ENCODE data around the gene PHF21A.

Gene PHF21A

GRCh38 chr11:46130286-46130940 is 9.2 kb upstream of the PHF21A start:
- Histone ChIP-seq H3K4me2 (ENCODE audit: low read length) (no peak overlapping the region), H3K36me3 (ENCODE audit: control insufficient read depth, insufficient read depth, low read length) (no peaks in the 10 kb centered on the region)
- no peak for TF ChIP-seq CTCF (IDR thresholded peaks at IDR 0.05)

GRCh38 chr11:46129133-46129532 is 7.9 kb upstream of the PHF21A start:
- H3K27me3 ChIP-seq (ENCODE audit: control insufficient read depth, insufficient read depth, low read length) = no peaks in the 10 kb centered on the region

More at GRCh38 chr11:46130286-46130940, 9.2 kb upstream of the PHF21A start:
- Histone ChIP-seq H3K27ac (no peak overlapping the region), H3K79me2 (no peaks in the 10 kb centered on the region), H2AFZ (no peak overlapping the region), H3K27me3 (ENCODE audit: control insufficient read depth, insufficient read depth, low read length) (no peaks in the 10 kb centered on the region), H3K9me3 (ENCODE audit: control insufficient read depth, low read length) (no peaks in the 10 kb centered on the region), H3K4me3 (ENCODE audit: low read depth, low read length) (no peak overlapping the region), H3K9ac (no peak overlapping the region), H3K4me1 (no peaks in the 10 kb centered on the region)

GRCh38 chr11:46127150-46127638 is 5.9 kb upstream of the PHF21A start:
- H3K4me3 ChIP-seq (ENCODE audit: low read depth, low read length) = no peak overlapping the region
- H3K4me1 ChIP-seq = no peaks in the 10 kb centered on the region
- no peaks in the 10 kb centered on the region for H3K9me3 ChIP-seq (ENCODE audit: control insufficient read depth, low read length)
- no peaks in the 10 kb centered on the region for H3K79me2 ChIP-seq
- H3K27me3 ChIP-seq (ENCODE audit: control insufficient read depth, insufficient read depth, low read length) = no peaks in the 10 kb centered on the region
- no peak overlapping the region for H3K4me2 ChIP-seq (ENCODE audit: low read length)
- H2AFZ ChIP-seq = no peak overlapping the region
- H3K27ac ChIP-seq = no peak overlapping the region
- TF ChIP-seq CTCF (IDR thresholded peaks at IDR 0.05) = peak; percentile 21
- H3K36me3 ChIP-seq (ENCODE audit: control insufficient read depth, insufficient read depth, low read length) = no peaks in the 10 kb centered on the region
- no peak overlapping the region for H3K9ac ChIP-seq

More at GRCh38 chr11:46129133-46129532, 7.9 kb upstream of the PHF21A start:
- Histone ChIP-seq H3K27ac (no peak overlapping the region), H3K9me3 (ENCODE audit: control insufficient read depth, low read length) (no peaks in the 10 kb centered on the region), H2AFZ (no peak overlapping the region), H3K4me2 (ENCODE audit: low read length) (no peak overlapping the region), H3K4me1 (no peaks in the 10 kb centered on the region), H3K79me2 (no peaks in the 10 kb centered on the region), H3K36me3 (ENCODE audit: control insufficient read depth, insufficient read depth, low read length) (no peaks in the 10 kb centered on the region), H3K4me3 (ENCODE audit: low read depth, low read length) (no peak overlapping the region), H3K9ac (no peak overlapping the region)
- TF ChIP-seq CTCF (IDR thresholded peaks at IDR 0.05) = no peak

GRCh38 chr11:46125284-46125683 is 4.0 kb upstream of the PHF21A start:
- H3K4me1 ChIP-seq = no peaks in the 10 kb centered on the region
- no peak for TF ChIP-seq CTCF (IDR thresholded peaks at IDR 0.05)
- H3K4me2 ChIP-seq (ENCODE audit: low read length) = no peak overlapping the region
- H3K79me2 ChIP-seq = no peaks in the 10 kb centered on the region
- no peak overlapping the region for H3K27ac ChIP-seq
- no peak overlapping the region for H3K4me3 ChIP-seq (ENCODE audit: low read depth, low read length)
- no peak overlapping the region for H3K9ac ChIP-seq
- no peaks in the 10 kb centered on the region for H3K9me3 ChIP-seq (ENCODE audit: control insufficient read depth, low read length)
- H2AFZ ChIP-seq = no peak overlapping the region
- H3K36me3 ChIP-seq (ENCODE audit: control insufficient read depth, insufficient read depth, low read length) = no peaks in the 10 kb centered on the region
- no peaks in the 10 kb centered on the region for H3K27me3 ChIP-seq (ENCODE audit: control insufficient read depth, insufficient read depth, low read length)
